ENCODE data around the gene CDK19.

CDK19 gene

GRCh38 chr6:110690916-110691315 is 124.4 kb downstream of the CDK19 start:
- Histone ChIP-seq H3K4me3 (ENCODE audit: low read length in 2 of 2) (no peak overlapping the region), H3K4me1 (ENCODE audit: control insufficient read depth in 2 of 2, insufficient read depth in 2 of 2, low read length in 2 of 2) (peaks cover 4 to 8% of the 10 kb centered on the region in 2 donors), H3K9me3 (ENCODE audit: control insufficient read depth in 2 of 2, low read length in 2 of 2) (no peaks in the 10 kb centered on the region), H3K27ac (ENCODE audit: low read depth in 2 of 2, low read length in 2 of 2) (no peak overlapping the region), H3K27me3 (ENCODE audit: control insufficient read depth in 2 of 2, insufficient read depth in 2 of 2, low read length in 2 of 2) (no peaks in the 10 kb centered on the region), H3K9ac (ENCODE audit: low read depth in 1 of 2, low read length in 2 of 2) (no peak overlapping the region), H3K36me3 (ENCODE audit: control insufficient read depth in 2 of 2, insufficient read depth in 2 of 2, low read length in 2 of 2) (no peaks in the 10 kb centered on the region)

- no peaks in the 10 kb centered on the region for H3K36me3 ChIP-seq (ENCODE audit: control insufficient read depth in 2 of 2, insufficient read depth in 2 of 2, low read length in 2 of 2)
- no peak overlapping the region for H3K4me3 ChIP-seq (ENCODE audit: low read length in 2 of 2)
- H3K27me3 ChIP-seq (ENCODE audit: control insufficient read depth in 2 of 2, insufficient read depth in 2 of 2, low read length in 2 of 2), result no peaks in the 10 kb centered on the region
- H3K9ac ChIP-seq (ENCODE audit: low read depth in 1 of 2, low read length in 2 of 2), result no peak overlapping the region
- H3K27ac ChIP-seq (ENCODE audit: low read depth in 2 of 2, low read length in 2 of 2), result no peak overlapping the region
- no peaks in the 10 kb centered on the region for H3K9me3 ChIP-seq (ENCODE audit: control insufficient read depth in 2 of 2, low read length in 2 of 2)
- peaks cover 4 to 8% of the 10 kb centered on the region in 2 donors for H3K4me1 ChIP-seq (ENCODE audit: control insufficient read depth in 2 of 2, insufficient read depth in 2 of 2, low read length in 2 of 2)
These were observed 125.1 kb downstream of the CDK19 start for GRCh38 chr6:110690106-110690654.

GRCh38 chr6:110689275-110689935 is 125.9 kb downstream of the CDK19 start:
- Histone ChIP-seq H3K9ac (ENCODE audit: low read depth in 1 of 2, low read length in 2 of 2) (no peak overlapping the region), H3K36me3 (ENCODE audit: control insufficient read depth in 2 of 2, insufficient read depth in 2 of 2, low read length in 2 of 2) (no peaks in the 10 kb centered on the region), H3K4me3 (ENCODE audit: low read length in 2 of 2) (no peak overlapping the region), H3K27me3 (ENCODE audit: control insufficient read depth in 2 of 2, insufficient read depth in 2 of 2, low read length in 2 of 2) (no peaks in the 10 kb centered on the region), H3K27ac (ENCODE audit: low read depth in 2 of 2, low read length in 2 of 2) (no peak overlapping the region), H3K9me3 (ENCODE audit: control insufficient read depth in 2 of 2, low read length in 2 of 2) (no peaks in the 10 kb centered on the region), H3K4me1 (ENCODE audit: control insufficient read depth in 2 of 2, insufficient read depth in 2 of 2, low read length in 2 of 2) (peaks cover 4 to 8% of the 10 kb centered on the region in 2 donors)

- Histone ChIP-seq H3K36me3 (ENCODE audit: control insufficient read depth in 2 of 2, insufficient read depth in 2 of 2, low read length in 2 of 2) (no peaks in the 10 kb centered on the region), H3K27me3 (ENCODE audit: control insufficient read depth in 2 of 2, insufficient read depth in 2 of 2, low read length in 2 of 2) (no peaks in the 10 kb centered on the region), H3K27ac (ENCODE audit: low read depth in 2 of 2, low read length in 2 of 2) (no peak overlapping the region), H3K4me1 (ENCODE audit: control insufficient read depth in 2 of 2, insufficient read depth in 2 of 2, low read length in 2 of 2) (peaks cover 4 to 8% of the 10 kb centered on the region in 2 donors), H3K9ac (ENCODE audit: low read depth in 1 of 2, low read length in 2 of 2) (no peak overlapping the region), H3K9me3 (ENCODE audit: control insufficient read depth in 2 of 2, low read length in 2 of 2) (no peaks in the 10 kb centered on the region), H3K4me3 (ENCODE audit: low read length in 2 of 2) (no peak overlapping the region)
These were observed 126.5 kb downstream of the CDK19 start for GRCh38 chr6:110688661-110689268.

- no peaks in the 10 kb centered on the region for H3K36me3 ChIP-seq (ENCODE audit: control insufficient read depth in 2 of 2, insufficient read depth in 2 of 2, low read length in 2 of 2)
- no peak overlapping the region for H3K27ac ChIP-seq (ENCODE audit: low read depth in 2 of 2, low read length in 2 of 2)
These were observed 127.9 kb downstream of the CDK19 start for GRCh38 chr6:110687326-110687725.

GRCh38 chr6:110683241-110683640 is 132.0 kb downstream of the CDK19 start:
- Histone ChIP-seq H3K9ac (ENCODE audit: low read depth in 1 of 2, low read length in 2 of 2) (no peak overlapping the region), H3K36me3 (ENCODE audit: control insufficient read depth in 2 of 2, insufficient read depth in 2 of 2, low read length in 2 of 2) (no peaks in the 10 kb centered on the region), H3K27me3 (ENCODE audit: control insufficient read depth in 2 of 2, insufficient read depth in 2 of 2, low read length in 2 of 2) (no peaks in the 10 kb centered on the region), H3K9me3 (ENCODE audit: control insufficient read depth in 2 of 2, low read length in 2 of 2) (no peaks in the 10 kb centered on the region), H3K4me3 (ENCODE audit: low read length in 2 of 2) (no peak overlapping the region), H3K27ac (ENCODE audit: low read depth in 2 of 2, low read length in 2 of 2) (no peak overlapping the region), H3K4me1 (ENCODE audit: control insufficient read depth in 2 of 2, insufficient read depth in 2 of 2, low read length in 2 of 2) (peaks cover 0 to 8% of the 10 kb centered on the region in 2 donors)

More at GRCh38 chr6:110687326-110687725, 127.9 kb downstream of the CDK19 start:
- H3K4me3 ChIP-seq (ENCODE audit: low read length in 2 of 2), result no peak overlapping the region
- no peaks in the 10 kb centered on the region for H3K9me3 ChIP-seq (ENCODE audit: control insufficient read depth in 2 of 2, low read length in 2 of 2)
- no peaks in the 10 kb centered on the region for H3K27me3 ChIP-seq (ENCODE audit: control insufficient read depth in 2 of 2, insufficient read depth in 2 of 2, low read length in 2 of 2)
- H3K9ac ChIP-seq (ENCODE audit: low read depth in 1 of 2, low read length in 2 of 2), result no peak overlapping the region
- peaks cover 4 to 10% of the 10 kb centered on the region in 2 donors for H3K4me1 ChIP-seq (ENCODE audit: control insufficient read depth in 2 of 2, insufficient read depth in 2 of 2, low read length in 2 of 2)

- H3K36me3 ChIP-seq (ENCODE audit: control insufficient read depth in 2 of 2, insufficient read depth in 2 of 2, low read length in 2 of 2), result no peaks in the 10 kb centered on the region
- H3K27me3 ChIP-seq (ENCODE audit: control insufficient read depth in 2 of 2, insufficient read depth in 2 of 2, low read length in 2 of 2), result no peaks in the 10 kb centered on the region
- H3K9me3 ChIP-seq (ENCODE audit: control insufficient read depth in 2 of 2, low read length in 2 of 2), result no peaks in the 10 kb centered on the region
- H3K4me1 ChIP-seq (ENCODE audit: control insufficient read depth in 2 of 2, insufficient read depth in 2 of 2, low read length in 2 of 2), result peaks cover 0 to 8% of the 10 kb centered on the region in 2 donors
- no peak overlapping the region for H3K4me3 ChIP-seq (ENCODE audit: low read length in 2 of 2)
- H3K27ac ChIP-seq (ENCODE audit: low read depth in 2 of 2, low read length in 2 of 2), result peak overlapping the region in 1 of 2 donors; percentile 26
- no peak overlapping the region for H3K9ac ChIP-seq (ENCODE audit: low read depth in 1 of 2, low read length in 2 of 2)
These were observed 132.8 kb downstream of the CDK19 start for GRCh38 chr6:110682460-110682853.

- H3K9ac ChIP-seq (ENCODE audit: low read depth in 1 of 2, low read length in 2 of 2), result no peak overlapping the region
- H3K27ac ChIP-seq (ENCODE audit: low read depth in 2 of 2, low read length in 2 of 2), result no peak overlapping the region
- H3K9me3 ChIP-seq (ENCODE audit: control insufficient read depth in 2 of 2, low read length in 2 of 2), result no peaks in the 10 kb centered on the region
These were observed 133.5 kb downstream of the CDK19 start for GRCh38 chr6:110681543-110682459.

GRCh38 chr6:110676396-110676795 is 138.9 kb downstream of the CDK19 start:
- no peak overlapping the region for H3K4me3 ChIP-seq (ENCODE audit: low read length in 2 of 2)
- no peaks in the 10 kb centered on the region for H3K36me3 ChIP-seq (ENCODE audit: control insufficient read depth in 2 of 2, insufficient read depth in 2 of 2, low read length in 2 of 2)
- no peaks in the 10 kb centered on the region for H3K27me3 ChIP-seq (ENCODE audit: control insufficient read depth in 2 of 2, insufficient read depth in 2 of 2, low read length in 2 of 2)
- no peaks in the 10 kb centered on the region for H3K9me3 ChIP-seq (ENCODE audit: control insufficient read depth in 2 of 2, low read length in 2 of 2)
- no peak overlapping the region for H3K9ac ChIP-seq (ENCODE audit: low read depth in 1 of 2, low read length in 2 of 2)
- peaks cover 0 to under 1% of the 10 kb centered on the region in 2 donors for H3K4me1 ChIP-seq (ENCODE audit: control insufficient read depth in 2 of 2, insufficient read depth in 2 of 2, low read length in 2 of 2)
- no peak overlapping the region for H3K27ac ChIP-seq (ENCODE audit: low read depth in 2 of 2, low read length in 2 of 2)

More at GRCh38 chr6:110681543-110682459, 133.5 kb downstream of the CDK19 start:
- Histone ChIP-seq H3K36me3 (ENCODE audit: control insufficient read depth in 2 of 2, insufficient read depth in 2 of 2, low read length in 2 of 2) (no peaks in the 10 kb centered on the region), H3K4me3 (ENCODE audit: low read length in 2 of 2) (no peak overlapping the region), H3K27me3 (ENCODE audit: control insufficient read depth in 2 of 2, insufficient read depth in 2 of 2, low read length in 2 of 2) (no peaks in the 10 kb centered on the region), H3K4me1 (ENCODE audit: control insufficient read depth in 2 of 2, insufficient read depth in 2 of 2, low read length in 2 of 2) (peaks cover 0 to 8% of the 10 kb centered on the region in 2 donors)
